ELR (cell line): Measurements from ENCODE around the gene SUCNR1.
A peak's percentile ranks its signal among the peaks of the same experiment; 100 is the strongest.
"Not testable (repeated sequence)": the region's sequence is repeated elsewhere in the genome, so short reads cannot be mapped to it uniquely, and the experiment has no call there.

ENCODE experiments used
- DNase-seq: peaks from one replicate; pipeline ENCODE4 v3.0.0-alpha.2; 2015; ENCODE audit warnings: low read depth

SUCNR1 gene

DNA sequence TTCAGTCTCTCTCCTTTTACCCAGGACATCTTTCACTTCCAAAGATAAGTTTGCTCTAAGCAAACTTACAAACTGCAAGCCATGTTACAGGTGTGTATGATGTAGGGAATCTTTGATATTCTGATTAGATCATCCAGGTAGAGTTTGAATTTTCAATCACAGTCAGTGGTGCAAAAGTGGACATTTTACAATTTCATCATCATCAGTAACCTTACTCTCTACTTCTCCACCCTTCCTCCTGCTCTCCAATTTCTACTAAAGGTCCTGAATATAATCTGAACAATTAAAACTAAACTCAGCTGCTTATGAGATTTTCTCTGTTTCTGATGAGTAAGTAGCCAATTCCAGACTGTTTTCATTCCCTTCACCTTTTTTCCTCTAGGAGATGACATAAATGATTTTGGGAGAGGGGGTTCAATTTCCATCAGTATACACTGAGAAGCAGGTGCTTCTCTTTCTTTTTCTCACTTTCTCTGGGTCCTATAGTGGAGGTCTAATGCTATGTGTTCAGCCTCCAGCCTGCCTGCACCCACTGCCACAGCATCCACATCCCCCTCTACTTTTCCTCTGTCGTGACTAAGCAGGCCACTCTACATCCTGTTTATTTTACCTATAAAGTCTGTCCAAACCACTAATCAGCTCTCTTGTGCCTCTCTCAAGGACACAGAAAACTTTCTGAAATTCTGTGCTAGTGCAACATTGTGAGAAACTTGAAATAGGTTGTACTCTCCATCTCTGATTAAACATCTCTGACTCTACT, 27.6 kb downstream of the SUCNR1 start:
- DNase-seq = peak; percentile 62

DNA sequence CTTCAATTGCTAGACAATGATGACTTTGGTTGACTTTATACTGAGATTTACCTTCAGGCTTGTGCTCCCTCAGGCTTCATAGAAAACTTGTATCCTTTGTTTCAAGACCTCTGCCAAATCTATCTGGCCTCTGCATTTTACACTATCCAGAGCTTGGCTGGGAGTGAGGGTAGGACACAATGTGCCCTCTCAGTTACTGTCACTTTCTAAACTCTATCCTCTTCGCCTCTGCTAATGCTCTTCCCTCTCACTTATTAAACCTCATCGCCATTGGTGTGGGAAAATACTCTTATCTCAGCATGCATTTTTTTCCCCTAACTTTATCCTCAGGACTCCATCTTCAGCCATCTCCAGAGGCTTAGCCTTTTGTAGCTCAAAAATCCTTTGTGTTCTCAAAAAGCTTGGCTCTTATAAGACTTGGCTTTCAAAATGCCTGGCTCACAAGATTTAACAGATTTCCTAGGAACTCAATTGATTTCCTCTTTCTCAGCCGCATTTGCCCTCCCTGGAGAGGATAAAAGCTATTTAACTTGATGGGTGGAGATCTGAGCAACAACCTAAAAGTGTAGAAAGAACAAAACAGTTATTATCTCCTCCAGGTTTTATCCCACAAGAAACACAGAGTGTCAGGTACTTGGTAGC, 28.3 kb downstream of the SUCNR1 start:
- DNase-seq = no peak

- DNase-seq = peak; percentile 58
These were observed 30.1 kb downstream of the SUCNR1 start for GRCh38 chr3:151903501-151903991.

DNA sequence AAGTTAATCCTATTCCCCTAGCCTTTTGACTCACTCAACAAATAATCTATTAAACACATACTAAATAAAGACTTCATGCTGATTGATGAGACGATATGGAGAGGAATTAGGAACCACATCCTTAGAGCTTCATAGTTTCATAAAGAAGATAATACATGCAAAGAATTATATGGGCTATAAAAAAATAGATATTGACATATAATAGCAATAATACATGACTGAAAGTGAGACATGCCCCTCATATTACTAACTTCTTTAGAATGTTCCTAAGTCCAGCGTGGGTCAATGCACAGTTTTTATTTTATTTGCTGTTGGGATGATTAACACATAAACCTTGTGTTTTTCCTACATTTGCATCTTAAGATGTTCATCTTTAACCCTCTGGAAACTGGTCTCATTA, 32.2 kb downstream of the SUCNR1 start:
- no peak for DNase-seq

DNA sequence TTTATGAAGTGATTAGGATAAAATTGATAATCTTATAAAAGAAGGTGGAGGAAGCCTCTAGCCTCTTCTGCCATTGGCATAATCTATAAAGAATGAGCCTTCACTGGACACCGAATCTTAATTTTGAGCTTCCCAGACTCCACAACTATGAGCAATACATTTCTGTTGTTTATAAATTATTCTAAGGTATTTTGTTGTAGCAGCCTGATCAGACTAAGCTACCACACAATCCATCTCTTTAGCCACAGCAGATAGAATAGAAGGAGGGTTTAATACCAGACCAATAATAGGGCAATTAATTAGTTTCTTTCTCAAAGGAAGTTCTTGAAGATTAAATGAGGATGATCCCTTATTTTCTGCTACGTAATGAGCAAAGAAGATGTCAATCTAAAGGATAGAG, 33.3 kb downstream of the SUCNR1 start:
- DNase-seq = no peak

DNA sequence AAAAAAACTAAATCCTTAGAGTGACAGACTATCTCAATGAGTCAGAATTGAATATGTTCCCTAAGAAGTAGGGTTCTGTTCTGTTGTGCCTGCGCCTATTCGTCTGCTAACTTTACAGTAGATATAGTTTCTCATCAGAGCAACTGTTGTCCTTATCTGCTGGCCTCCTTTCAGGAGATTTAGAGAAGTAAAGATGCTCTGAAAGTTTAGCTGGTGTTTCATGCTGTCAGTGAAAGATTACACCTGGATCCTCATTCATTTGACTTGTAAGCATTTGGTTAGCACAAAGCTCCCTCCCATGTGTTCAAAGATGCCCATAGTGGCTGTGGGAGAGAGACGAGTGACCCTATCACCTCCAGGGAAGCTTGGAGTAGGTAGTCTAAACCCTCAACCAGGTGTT, 35.0 kb downstream of the SUCNR1 start:
- DNase-seq = no peak

DNA sequence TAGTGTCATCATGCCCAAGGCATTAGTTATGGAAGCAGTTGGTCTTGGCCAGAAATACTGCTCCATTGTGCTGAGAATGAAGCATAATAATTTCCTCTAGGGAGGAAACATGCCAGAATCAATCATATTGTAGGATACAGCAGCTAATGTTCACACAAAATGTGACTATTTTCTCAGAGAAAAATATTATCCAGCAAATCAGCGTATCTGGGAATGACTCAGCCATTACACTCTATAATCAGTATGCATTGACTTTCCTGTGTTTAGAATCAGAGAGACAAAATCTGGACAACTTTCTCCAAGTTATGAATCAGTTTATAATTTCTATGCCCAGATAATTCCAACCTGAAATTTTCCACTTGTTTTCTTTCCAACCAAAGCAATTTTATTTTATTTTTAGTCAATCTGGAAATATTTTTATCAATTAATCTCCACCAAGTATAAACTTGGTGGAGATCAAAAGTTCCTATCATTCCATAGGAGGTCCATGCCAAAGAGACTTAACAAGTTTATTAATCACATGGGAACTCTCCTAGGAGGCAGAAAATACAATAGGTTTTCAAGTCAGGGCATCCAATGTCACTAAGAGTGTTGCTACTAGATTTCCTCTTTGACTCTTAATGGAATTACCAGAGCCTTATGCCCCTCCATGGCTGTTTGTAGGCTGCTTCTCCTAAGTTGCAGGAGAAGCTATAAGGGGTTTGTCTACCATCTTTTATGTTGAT, 36.4 kb downstream of the SUCNR1 start:
- DNase-seq = peak; percentile 66

GRCh38 chr3:151911462-151911861, 38.0 kb downstream of the SUCNR1 start:
- no peak for DNase-seq

DNA sequence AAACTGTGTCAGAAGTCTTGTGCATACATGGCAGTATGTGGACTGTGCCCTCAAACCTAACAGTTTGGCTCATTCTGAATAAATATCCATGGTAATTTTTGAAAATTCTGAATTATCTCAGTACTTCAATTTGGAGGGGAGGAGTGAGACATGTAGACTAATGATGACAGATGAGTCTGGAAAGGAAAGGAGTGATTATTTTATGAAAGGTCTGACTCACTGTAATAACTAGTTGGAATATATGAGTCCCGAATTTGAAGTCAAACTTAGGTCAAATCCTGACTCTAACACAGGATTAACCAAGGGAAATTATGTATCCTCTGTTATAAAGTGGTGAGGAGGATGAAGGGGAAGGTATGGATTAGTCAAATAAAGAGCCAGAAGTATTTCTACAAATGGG, 38.6 kb downstream of the SUCNR1 start:
- DNase-seq = peak; percentile 58

GRCh38 chr3:151916781-151917180, 43.3 kb downstream of the SUCNR1 start:
- DNase-seq = no peak

DNA sequence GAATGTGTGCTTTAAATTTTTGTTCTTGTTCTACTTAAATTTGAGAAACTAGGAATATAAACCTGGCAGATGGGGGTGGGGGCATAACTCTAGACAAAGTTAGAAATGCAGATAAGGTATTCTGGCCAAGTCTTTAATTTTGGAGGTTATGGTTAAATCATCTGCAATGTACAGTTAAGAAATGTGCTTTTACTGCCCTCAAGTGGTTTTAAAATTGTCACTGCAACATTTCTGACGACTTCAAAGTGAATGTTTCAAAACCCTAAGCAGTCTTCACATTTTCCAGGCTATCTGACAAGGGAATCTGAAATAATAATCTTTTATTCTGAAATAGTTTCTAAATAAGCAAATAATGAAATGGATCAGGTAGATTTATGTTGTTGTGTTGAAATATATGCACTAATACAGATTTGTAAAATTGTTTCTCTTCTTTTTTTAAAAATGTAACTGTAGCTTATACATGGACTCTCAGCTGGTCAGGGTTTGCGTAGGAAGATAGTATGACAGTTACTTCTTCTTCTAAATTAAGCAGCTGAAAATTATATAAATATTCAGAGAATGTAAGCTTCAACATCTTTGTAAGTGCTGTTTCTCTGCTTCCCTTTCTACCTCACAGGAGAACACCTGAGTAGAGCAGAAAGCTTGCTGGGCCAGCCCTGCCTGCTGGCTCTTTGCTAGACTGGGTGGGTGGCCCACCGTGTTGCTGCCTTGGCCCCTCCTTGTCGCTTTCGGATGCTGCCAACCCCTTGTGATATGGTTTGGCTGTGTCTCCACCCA, 45.0 kb downstream of the SUCNR1 start:
- DNase-seq = peak; percentile 73

DNA sequence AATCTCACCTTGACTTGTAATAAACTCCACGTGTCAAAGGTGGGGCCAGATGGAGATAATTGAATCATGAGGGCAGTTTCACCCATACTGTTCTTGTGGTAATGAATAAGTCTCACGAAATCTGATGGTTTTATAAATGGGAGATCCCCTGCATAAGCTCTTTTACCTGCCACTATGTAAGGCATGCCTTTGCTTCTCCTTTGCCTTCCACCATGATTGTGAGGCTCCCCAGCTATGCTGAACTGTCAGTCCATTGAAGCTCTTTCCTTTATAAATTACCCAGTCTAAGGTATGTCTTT, 45.5 kb downstream of the SUCNR1 start:
- DNase-seq = no peak

- DNase-seq = no peak
These were observed 46.0 kb downstream of the SUCNR1 start for GRCh38 chr3:151919446-151919845.

DNA sequence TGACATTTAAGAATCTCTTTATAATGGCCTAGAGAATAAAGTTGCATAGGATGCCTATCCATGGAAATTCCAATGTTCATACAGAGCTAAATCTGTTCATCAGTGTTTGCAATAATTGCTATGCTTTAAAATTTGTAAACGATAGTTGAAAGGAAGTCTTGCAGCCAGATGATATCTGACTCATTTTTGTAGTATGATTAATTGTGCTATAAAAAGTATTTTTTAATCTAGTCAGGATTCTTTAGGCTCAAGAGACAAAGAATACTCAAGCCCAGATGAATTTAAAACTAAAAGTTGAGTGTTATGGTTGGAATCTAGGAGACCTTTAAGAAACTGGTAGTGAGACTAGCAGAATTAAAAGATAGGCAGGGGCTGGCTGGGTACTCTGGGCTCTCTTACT, 50.5 kb downstream of the SUCNR1 start:
- peak; percentile 73 for DNase-seq

- DNase-seq = no peak
These were observed 51.3 kb downstream of the SUCNR1 start for GRCh38 chr3:151924753-151925152.

- DNase-seq = peak; percentile 73
These were observed 52.0 kb downstream of the SUCNR1 start for GRCh38 chr3:151925419-151925818.

GRCh38 chr3:151925876-151926275, 52.4 kb downstream of the SUCNR1 start:
- peak; percentile 87 for DNase-seq

- peak; percentile 79 for DNase-seq
These were observed 53.5 kb downstream of the SUCNR1 start for GRCh38 chr3:151926956-151927355.

DNA sequence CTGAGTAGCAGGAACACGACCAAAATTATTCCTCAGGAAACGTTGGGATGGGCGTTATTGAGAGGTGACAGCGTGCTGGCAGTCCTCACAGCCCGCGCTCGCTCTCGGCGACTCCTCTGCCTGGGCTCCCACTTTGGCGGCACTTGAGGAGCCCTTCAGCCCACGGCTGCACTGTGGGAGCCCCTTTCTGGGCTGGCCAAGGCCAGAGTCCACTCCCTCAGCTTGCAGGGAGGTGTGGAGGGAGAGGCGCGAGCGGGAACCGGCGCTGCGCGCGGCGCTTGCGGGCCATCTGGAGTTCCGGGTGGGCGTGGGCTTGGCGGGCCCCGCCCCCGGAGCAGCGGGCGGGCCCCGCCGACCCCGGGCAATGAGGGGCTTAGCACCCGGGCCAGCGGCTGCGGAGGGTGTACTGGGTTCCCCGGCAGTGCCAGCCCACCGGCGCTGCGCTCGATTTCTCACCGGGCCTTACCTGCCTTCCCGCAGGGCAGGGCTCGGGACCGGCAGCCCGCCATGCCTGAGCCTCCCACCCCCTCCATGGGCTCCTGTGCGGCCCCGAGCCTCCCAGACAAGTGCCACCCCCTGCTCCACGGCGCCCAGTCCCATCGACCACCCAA, 54.6 kb downstream of the SUCNR1 start:
- DNase-seq = not testable (repeated sequence)

- DNase-seq = peak; percentile 53
These were observed 57.7 kb downstream of the SUCNR1 start for GRCh38 chr3:151931171-151931570.

DNA sequence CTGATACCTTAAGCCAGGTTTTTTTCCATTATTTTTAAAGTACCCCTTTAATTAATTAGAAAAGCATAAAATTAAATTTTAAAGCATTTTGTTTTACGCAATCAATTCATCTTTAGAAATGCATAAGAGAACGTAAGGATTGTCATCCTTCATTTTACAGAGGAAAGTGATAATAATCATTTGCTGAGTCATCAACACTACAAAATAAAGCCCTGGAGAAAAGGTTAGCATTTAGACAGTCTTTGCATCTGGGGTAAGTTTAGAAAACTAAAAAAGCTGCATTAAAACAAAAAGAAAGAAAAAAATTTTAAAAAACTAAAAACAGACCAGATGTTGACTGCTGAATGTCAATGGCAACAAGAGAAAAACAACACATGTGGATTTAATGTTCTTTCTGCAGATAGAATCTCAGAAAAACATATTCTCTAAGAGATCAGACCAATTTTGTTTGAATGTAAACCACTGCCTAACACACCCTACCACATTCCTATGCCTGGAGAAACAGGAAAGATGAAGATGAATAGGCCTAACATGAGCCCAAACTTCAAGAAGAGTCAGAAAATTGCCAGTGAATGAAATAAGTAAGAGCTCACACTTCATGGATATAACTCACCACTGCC, 59.9 kb downstream of the SUCNR1 start:
- no peak for DNase-seq
